Upper lobe of right lung (tissue), 1 donor: ENCODE data around the gene CCDC187. TPM values are rescaled to one million over a fixed set of nuclear protein-coding genes. Genes with fewer than 3 reads are reported as not detected.

Experiments
- ATAC-seq: fragments of 200-7000 bp; cut with Tn5 transposase; one replicate; pipeline ENCODE4 v1.9.1; 2020; ENCODE audit warnings: mild to moderate bottlenecking, moderate library complexity
- DNase-seq: peaks from one replicate; pipeline ENCODE4 v3.0.0-alpha.2; 2020
- H3K27ac ChIP-seq: fragments of 200-600 bp; one replicate; pipeline ENCODE4 v1.8.0; 2022
- H3K27me3 ChIP-seq: fragments of 200-600 bp; one replicate; pipeline ENCODE4 v1.8.0; 2022; ENCODE audit warnings: mild to moderate bottlenecking
- H3K36me3 ChIP-seq: fragments of 200-600 bp; one replicate; pipeline ENCODE4 v1.8.0; 2022
- H3K4me1 ChIP-seq: fragments of 200-600 bp; one replicate; pipeline ENCODE4 v1.8.0; 2022
- H3K4me3 ChIP-seq: fragments of 200-600 bp; one replicate; pipeline ENCODE4 v1.8.0; 2022; ENCODE audit warnings: mild to moderate bottlenecking
- H3K9me3 ChIP-seq: fragments of 200-600 bp; one replicate; pipeline ENCODE4 v1.8.0; 2022
- intact Hi-C: fragments of 100-400 bp; cut with DNase I; formaldehyde crosslinking; loops from one replicate; pipeline ENCODE4 v1.11.0; 2022
- total RNA-seq: library from RNA; stranded (reverse); fragmentation: NEBNext Ultra II Directional; extraction: Animal tissue kit (Norgen Biotek cat#: 25700); gene quantifications from one replicate; pipeline ENCODE4 v1.2.1, GENCODE V29; 2021
- TF ChIP-seq, protein P1 (sequence below): fragments of 200-600 bp; IDR thresholded peaks from one replicate; pipeline ENCODE4 v1.8.0; 2022; ENCODE audit warnings: antibody characterized with exemption
- donor health status: DM: no; HTN: yes; CAD: no; lungs with severe emphysema.

The CCDC187 gene
- total RNA-seq, 1 donor from 2014 or later = 0.09 TPM

DNA sequence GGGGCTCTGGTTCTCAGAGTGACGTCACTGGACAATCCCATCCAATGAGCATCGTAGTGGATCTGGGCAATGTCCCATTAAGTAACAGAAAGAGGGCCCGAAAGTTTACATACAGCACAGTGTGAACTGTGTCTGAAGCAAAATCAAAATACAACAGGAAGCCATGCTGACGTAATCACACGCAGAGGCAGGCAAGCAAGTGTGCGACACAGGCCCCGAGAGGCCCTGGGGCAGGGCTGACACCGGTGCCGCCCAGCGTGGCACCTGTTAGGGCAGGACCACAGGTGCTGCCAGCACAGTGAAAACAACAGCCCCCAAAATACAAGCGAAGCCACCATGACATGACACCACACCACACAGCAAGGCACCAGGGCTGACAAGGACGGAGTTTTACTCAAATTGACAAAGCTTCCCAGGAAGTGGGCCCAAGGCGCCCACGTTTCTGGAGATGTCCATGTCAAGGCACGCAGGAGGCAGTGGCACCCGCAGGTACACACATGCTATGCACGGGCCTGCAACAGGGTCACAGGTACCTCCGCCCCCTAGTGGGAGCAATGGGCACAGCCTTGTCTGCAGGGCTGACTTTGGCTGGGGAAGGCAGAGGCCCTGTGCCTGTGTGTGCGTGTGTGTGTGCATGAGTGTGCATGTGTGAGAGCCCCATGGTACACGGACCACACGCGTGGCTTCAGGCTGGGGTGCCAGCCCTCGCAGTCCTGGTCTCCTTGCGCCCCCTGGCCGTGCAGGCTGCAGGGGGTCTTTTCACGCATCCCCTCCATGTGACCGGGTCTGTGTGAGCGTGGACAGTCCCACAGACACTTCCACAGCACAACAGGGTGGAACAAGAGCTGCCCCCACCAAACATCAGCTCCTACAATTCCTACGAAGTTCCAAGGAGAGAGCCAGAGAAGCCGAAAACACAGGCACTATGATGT lies 77.9 kb downstream of the CCDC187 start:
- no peaks in the 10 kb centered on the region for H3K9me3 ChIP-seq

DNA sequence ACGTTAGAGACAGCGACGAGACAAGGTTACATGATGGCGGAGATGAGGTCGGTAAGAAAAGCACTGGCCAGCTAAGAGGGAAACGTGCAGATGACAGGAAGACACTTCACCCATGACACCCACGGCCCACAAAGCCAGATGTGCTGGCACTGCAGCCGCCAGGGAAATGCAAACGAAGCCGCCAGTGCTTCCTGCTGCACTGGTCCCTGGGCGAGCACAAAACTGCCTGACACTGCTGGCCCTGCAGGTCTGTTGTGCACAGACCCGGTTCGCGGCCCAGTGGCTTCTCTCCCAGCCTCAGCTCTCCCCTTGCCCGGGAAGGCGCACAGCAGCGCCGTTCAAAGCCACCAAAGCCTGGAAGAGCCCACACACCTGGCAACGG lies 78.5 kb downstream of the CCDC187 start:
- H3K4me3 ChIP-seq = no peak overlapping the region
- no peaks in the 10 kb centered on the region for H3K27me3 ChIP-seq
- no peaks in the 10 kb centered on the region for H3K4me1 ChIP-seq
- no peaks in the 10 kb centered on the region for H3K9me3 ChIP-seq
- TF ChIP-seq, protein P1, sequence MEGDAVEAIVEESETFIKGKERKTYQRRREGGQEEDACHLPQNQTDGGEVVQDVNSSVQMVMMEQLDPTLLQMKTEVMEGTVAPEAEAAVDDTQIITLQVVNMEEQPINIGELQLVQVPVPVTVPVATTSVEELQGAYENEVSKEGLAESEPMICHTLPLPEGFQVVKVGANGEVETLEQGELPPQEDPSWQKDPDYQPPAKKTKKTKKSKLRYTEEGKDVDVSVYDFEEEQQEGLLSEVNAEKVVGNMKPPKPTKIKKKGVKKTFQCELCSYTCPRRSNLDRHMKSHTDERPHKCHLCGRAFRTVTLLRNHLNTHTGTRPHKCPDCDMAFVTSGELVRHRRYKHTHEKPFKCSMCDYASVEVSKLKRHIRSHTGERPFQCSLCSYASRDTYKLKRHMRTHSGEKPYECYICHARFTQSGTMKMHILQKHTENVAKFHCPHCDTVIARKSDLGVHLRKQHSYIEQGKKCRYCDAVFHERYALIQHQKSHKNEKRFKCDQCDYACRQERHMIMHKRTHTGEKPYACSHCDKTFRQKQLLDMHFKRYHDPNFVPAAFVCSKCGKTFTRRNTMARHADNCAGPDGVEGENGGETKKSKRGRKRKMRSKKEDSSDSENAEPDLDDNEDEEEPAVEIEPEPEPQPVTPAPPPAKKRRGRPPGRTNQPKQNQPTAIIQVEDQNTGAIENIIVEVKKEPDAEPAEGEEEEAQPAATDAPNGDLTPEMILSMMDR = no peak
- no peak overlapping the region for H3K27ac ChIP-seq
- ATAC-seq = no peak
- peaks cover 8% of the 10 kb centered on the region for H3K36me3 ChIP-seq
- intact Hi-C loops = no loop called here
- DNase-seq = no peak

More for the DNA sequence above, 77.9 kb downstream of the CCDC187 start:
- Histone ChIP-seq H3K36me3 (peaks cover 8% of the 10 kb centered on the region), H3K27ac (no peak overlapping the region), H3K4me1 (no peaks in the 10 kb centered on the region), H3K27me3 (no peaks in the 10 kb centered on the region), H3K4me3 (no peak overlapping the region)
- intact Hi-C loops = no loop called here
- TF ChIP-seq, protein P1 = peak; percentile 69
- ATAC-seq = peak; percentile 88
- peak; percentile 76 for DNase-seq

DNA sequence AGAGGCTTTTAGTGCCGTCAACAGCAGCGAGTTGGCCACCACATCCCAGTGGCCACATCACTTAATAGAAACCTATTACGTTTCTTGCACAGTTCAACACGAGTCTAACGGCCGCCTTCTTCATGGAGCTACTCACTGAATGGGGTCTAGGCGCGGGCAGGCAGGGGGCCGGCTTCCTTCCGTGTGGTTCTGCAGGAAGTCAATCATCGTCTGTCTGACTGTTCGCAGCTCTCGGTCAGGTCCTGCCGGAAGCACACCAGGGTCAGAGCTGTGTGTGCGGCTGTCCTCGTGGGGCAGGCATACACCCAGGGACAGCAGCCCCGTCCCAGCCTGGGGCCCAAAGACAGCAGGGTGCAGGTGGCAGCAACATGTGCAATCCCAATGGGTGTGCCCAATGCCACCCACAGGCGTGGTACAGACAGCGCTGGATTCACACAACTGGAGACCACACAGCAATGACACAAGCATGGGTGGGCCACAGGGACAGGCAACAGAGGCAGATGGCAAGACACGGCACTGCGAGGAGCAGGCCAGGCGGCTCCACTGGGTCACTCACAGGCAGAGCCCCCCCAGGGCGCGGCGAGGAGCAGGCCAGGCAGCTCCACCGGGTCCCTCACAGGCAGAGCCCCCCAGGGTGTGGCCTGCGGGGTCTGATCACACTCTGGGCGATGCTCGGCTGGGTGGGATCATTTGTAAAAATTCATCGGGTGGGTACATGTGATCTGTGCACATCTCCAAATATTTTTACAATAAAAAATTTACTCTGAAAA lies 79.8 kb downstream of the CCDC187 start:
- Histone ChIP-seq H3K36me3 (peaks cover 9% of the 10 kb centered on the region), H3K9me3 (no peaks in the 10 kb centered on the region), H3K4me3 (no peak overlapping the region), H3K27me3 (no peaks in the 10 kb centered on the region), H3K4me1 (no peaks in the 10 kb centered on the region), H3K27ac (no peak overlapping the region)
- no peak for ATAC-seq
- DNase-seq = no peak
- TF ChIP-seq, protein P1 = no peak
- intact Hi-C loops = no loop called here

DNA sequence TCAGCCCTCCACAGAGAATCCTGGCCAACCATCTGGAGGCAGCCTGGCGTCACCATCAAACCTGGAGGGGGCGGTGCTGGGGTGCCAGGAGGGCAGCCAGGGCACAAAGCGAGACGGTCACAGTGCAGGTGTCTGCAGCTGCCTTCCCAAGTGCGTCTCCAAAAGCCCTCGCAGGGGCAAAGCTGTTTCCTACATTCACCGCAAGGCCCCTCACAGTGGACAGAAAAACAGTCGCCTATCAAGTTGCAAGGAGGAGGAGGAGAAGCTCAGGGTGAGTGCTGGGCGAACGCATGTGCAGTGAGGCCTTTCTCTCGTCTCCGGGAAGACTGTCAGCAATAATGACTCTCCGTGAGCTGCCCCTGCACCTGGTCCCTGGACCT lies 81.0 kb downstream of the CCDC187 start:
- Histone ChIP-seq H3K9me3 (no peaks in the 10 kb centered on the region), H3K27me3 (no peaks in the 10 kb centered on the region), H3K4me3 (no peak overlapping the region), H3K27ac (no peak overlapping the region), H3K4me1 (no peaks in the 10 kb centered on the region), H3K36me3 (peaks cover 18% of the 10 kb centered on the region)
- TF ChIP-seq, protein P1 = no peak
- DNase-seq (no peak), ATAC-seq (no peak)
- intact Hi-C loops = no loop called here

DNA sequence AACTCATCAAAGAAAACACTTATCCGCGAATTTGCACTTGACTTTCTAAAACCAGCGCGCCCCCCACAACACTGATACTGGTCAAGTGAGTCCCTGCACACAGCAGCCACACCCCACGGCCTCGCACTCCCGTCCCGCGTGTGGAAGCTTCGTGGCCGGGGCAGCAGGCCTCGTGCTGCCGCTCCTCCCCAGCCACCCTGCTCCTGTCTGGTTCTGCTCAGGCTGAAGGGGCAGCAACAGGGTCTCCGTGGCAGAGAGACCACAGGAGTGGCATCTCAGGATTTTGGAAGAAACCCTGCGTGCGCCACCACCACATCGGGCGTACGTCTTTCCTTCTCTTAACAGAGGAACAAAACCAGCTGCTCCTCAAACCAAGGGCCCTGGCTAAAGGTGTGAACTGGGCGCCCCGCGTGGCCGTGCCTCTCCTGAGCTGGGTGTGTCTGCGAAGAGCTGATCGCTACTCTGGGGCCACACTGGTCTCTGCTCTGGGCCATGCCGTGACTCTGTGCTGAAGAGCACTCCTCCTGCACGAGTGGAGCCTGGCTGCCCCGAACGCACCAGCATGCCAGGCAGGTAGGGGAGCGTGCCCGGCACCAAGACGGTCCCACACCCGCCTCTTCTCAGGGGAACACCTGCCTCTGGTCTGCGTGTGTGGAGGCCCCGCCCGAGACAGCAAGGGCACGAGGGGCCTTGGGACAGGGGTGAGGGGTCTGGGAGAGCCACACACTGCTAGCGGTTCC lies 81.6 kb downstream of the CCDC187 start:
- H3K36me3 ChIP-seq = peaks cover 18% of the 10 kb centered on the region
- no peak overlapping the region for H3K27ac ChIP-seq
- TF ChIP-seq, protein P1 = no peak
- no peak for DNase-seq
- H3K9me3 ChIP-seq = no peaks in the 10 kb centered on the region
- H3K4me3 ChIP-seq = no peak overlapping the region
- intact Hi-C loops = no loop called here
- no peaks in the 10 kb centered on the region for H3K4me1 ChIP-seq
- no peak for ATAC-seq
- no peaks in the 10 kb centered on the region for H3K27me3 ChIP-seq
